Gastrocnemius medialis (tissue), 4 donors: ENCODE data around the gene PIAS3.

Experiments used
- POLR2A ChIP-seq, 2 donors: fragments of 450-650 bp; IDR thresholded peaks; one replicate each; pipeline ENCODE4 v1.6.1; 2017; ENCODE audit warnings: antibody characterized with exemption in 2 of 2, mild to moderate bottlenecking in 2 of 2, moderate library complexity in 2 of 2
- TF ChIP-seq, protein P1 (sequence below), 5 experiments: fragments of 450-650 bp in 3 of 5; fragments of 200-600 bp in 2 of 5; sonication (generic) in 2 of 5; IDR thresholded peaks in 4 of 5; conservative IDR thresholded peaks in 1 of 5; 1 replicate in 4 of 5; 2 replicates in 1 of 5; pipeline ENCODE4 v1.5.1; 2016 to 2019; ENCODE audit warnings: antibody characterized with exemption in 5 of 5, mild to moderate bottlenecking in 3 of 5, moderate library complexity in 3 of 5

DNA sequence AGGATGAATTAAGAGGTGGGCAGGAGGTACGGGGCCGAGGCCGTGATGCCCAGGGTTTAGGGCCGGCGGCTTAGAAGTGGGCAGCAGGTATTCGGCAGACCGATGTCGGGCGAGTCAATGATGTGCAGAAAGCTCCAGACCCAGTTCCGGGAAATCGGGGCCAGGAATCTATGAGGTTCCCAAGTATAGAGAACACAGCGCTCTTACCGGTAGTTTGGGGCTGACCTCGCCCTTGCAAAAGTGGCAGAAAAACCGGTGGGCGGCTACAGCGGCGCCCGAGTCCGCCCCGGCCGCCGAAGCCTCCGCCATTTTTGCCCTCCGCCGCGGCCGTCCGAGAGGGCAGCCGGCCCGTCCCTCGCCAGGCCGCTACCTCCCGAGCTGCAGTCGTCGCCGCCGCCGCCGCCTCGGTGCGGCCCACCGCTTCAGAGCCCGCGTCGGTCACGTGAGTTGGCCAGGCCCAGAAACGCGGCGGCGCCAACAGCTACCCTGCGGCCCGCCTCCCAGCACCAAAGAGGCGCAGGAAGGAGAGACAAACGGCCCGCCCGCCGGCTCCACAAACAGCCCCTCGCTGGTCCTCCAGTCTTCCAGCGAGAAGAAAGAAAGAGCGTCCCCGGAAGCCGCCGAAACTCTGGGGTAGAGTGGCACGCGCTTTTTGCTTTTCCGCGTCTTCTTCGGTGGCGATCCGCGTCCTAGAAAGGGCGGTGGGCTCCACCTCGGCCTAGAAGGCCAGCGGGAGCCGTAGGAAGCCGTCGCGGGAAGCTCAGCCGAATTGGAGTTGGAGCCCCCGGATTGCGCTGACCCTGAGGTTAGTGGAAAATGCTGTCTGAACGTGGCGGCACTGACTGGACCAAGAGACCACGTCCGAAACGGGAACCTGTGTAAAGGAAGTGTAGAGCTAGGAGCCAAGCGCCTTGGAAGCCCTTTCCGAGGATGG, 35.0 kb downstream of the PIAS3 start, which contains the start of the genes POLR3C and RNF115:
- TF ChIP-seq, protein P1, sequence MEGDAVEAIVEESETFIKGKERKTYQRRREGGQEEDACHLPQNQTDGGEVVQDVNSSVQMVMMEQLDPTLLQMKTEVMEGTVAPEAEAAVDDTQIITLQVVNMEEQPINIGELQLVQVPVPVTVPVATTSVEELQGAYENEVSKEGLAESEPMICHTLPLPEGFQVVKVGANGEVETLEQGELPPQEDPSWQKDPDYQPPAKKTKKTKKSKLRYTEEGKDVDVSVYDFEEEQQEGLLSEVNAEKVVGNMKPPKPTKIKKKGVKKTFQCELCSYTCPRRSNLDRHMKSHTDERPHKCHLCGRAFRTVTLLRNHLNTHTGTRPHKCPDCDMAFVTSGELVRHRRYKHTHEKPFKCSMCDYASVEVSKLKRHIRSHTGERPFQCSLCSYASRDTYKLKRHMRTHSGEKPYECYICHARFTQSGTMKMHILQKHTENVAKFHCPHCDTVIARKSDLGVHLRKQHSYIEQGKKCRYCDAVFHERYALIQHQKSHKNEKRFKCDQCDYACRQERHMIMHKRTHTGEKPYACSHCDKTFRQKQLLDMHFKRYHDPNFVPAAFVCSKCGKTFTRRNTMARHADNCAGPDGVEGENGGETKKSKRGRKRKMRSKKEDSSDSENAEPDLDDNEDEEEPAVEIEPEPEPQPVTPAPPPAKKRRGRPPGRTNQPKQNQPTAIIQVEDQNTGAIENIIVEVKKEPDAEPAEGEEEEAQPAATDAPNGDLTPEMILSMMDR (IDR thresholded peaks at IDR 0.05 in 4 of 5, conservative IDR thresholded peaks at IDR 0.05 in 1 of 5) = no peak
- TF ChIP-seq POLR2A (IDR thresholded peaks at IDR 0.05) = peak; percentile 94 to 97
